Panc1 (cell line): ENCODE results near the gene CEP164. TPM values are rescaled to one million over a fixed set of nuclear protein-coding genes. Genes with fewer than 3 reads are reported as not detected.
"Not testable (repeated sequence)": the region's sequence is repeated elsewhere in the genome, so short reads cannot be mapped to it uniquely, and the experiment has no call there.

Experiments used
- ATAC-seq: fragments of 200-7000 bp; cut with Tn5 transposase; 2 replicates; pipeline ENCODE4 v1.9.1; 2020; ENCODE audit warnings: mild to moderate bottlenecking, moderate library complexity
- BruUV-seq: library from RNA; stranded (reverse); fragments of 400-500 nt; replicated peaks from 2 replicates; lab custom pipeline; 2021; lab: Mats Ljungman, UMichigan
- CTCF ChIA-PET: fragments of 300-600 bp; sonication (Branson Sonifier 250); formaldehyde crosslinking; loops from one replicate; lab custom pipeline; 2022; ENCODE audit warnings: antibody characterized with exemption; lab: Charles Lee
- POLR2A ChIA-PET: fragments of 300-600 bp; sonication (Branson Sonifier 250); formaldehyde crosslinking; loops from one replicate; lab custom pipeline; 2022; ENCODE audit warnings: antibody characterized with exemption; lab: Charles Lee
- DNase-seq: peaks from one replicate; pipeline ENCODE4 v3.0.0-alpha.2; 2010; ENCODE audit warnings: low read depth, low spot score
- H3K27ac ChIP-seq: 2 replicates; pipeline ENCODE4 v1.5.1; 2011; ENCODE audit warnings: mild to moderate bottlenecking, low read length, inconsistent platforms
- H3K27me3 ChIP-seq: fragments of 200-500 bp; sonication (Bioruptor generic); 2 replicates; pipeline ENCODE4 v1.6.0; 2014; ENCODE audit warnings: low read length, inconsistent platforms; ENCODE audit not compliant: control insufficient read depth, insufficient read depth
- H3K36me3 ChIP-seq: fragments of 200-500 bp; sonication (Bioruptor generic); 2 replicates; pipeline ENCODE4 v1.5.1; 2014; ENCODE audit warnings: inconsistent platforms, mild to moderate bottlenecking, low read length, moderate library complexity; ENCODE audit not compliant: control insufficient read depth, insufficient read depth
- H3K4me1 ChIP-seq: 2 replicates; pipeline ENCODE4 v1.5.1; 2011; ENCODE audit warnings: inconsistent platforms, mild to moderate bottlenecking, low read length, moderate library complexity; ENCODE audit not compliant: control insufficient read depth, insufficient read depth
- H3K4me3 ChIP-seq, 2 experiments: 2 replicates each; pipeline ENCODE4 v1.5.1; 2011 to 2012; ENCODE audit warnings: low read depth in 2 of 2, low read length in 2 of 2, mild to moderate bottlenecking in 2 of 2, inconsistent platforms in 1 of 2, moderate library complexity in 1 of 2
- H3K9me3 ChIP-seq: fragments of 200-500 bp; sonication (Bioruptor generic); 2 replicates; pipeline ENCODE4 v1.5.1; 2014; ENCODE audit warnings: low read depth, mild to moderate bottlenecking, inconsistent platforms, low read length, moderate library complexity; ENCODE audit not compliant: control insufficient read depth, insufficient read depth
- POLR2AphosphoS5 ChIP-seq: IDR thresholded peaks from 2 replicates; pipeline ENCODE4 v1.6.1; 2012; ENCODE audit warnings: mild to moderate bottlenecking, low read depth, low read length, moderate library complexity
- REST ChIP-seq, 2 experiments: IDR thresholded peaks; 2 replicates each; pipeline ENCODE4 v1.6.1; 2011 to 2012; ENCODE audit warnings: low read depth in 2 of 2, control low read depth in 1 of 2, low read length in 1 of 2, mild to moderate bottlenecking in 1 of 2, moderate library complexity in 1 of 2; ENCODE audit not compliant: insufficient read depth in 1 of 2
- SIN3A ChIP-seq: IDR thresholded peaks from 2 replicates; pipeline ENCODE4 v1.6.1; 2012; ENCODE audit warnings: low read depth, mild to moderate bottlenecking, low read length, moderate library complexity, borderline replicate concordance; ENCODE audit not compliant: insufficient read depth
- TCF7L2 ChIP-seq: IDR thresholded peaks from 2 replicates; pipeline ENCODE4 v1.6.1; 2011; ENCODE audit warnings: mild to moderate bottlenecking, low read depth, low read length, inconsistent platforms
- in situ Hi-C: cut with HindIII; loops from 2 replicates; pipeline ENCODE4 v1.10.0; 2016; ENCODE audit warnings: low sequenced_read_pairs, low pct_unique_long_range_greater_than_20kb
- intact Hi-C: fragments of 100-400 bp; cut with micrococcal nuclease; formaldehyde crosslinking; loops from one replicate; pipeline ENCODE4 v1.10.0; 2022; ENCODE audit not compliant: unreplicated experiment
- total RNA-seq: library from RNA; stranded (reverse); gene quantifications from one replicate; pipeline ENCODE4 v1.2.1, GENCODE V29; 2021; ENCODE audit not compliant: unreplicated experiment
- TF ChIP-seq, protein P1 (sequence below): fragments of 450-650 bp; IDR thresholded peaks from 2 replicates; pipeline ENCODE4 v1.5.1; 2017; ENCODE audit warnings: mild to moderate bottlenecking

CEP164 gene
- total RNA-seq, 1 experiment from 2014 or later = 75.4 TPM

GRCh38 chr11:117396970-117397369 lies 69.3 kb downstream of the CEP164 start:
- in situ Hi-C loops = no loop called here
- H3K9me3 ChIP-seq = no peaks in the 10 kb centered on the region
- TF ChIP-seq TCF7L2 (no peak), REST (IDR thresholded peaks at IDR 0.05; ENCODE audit: insufficient read depth in 1 of 2, low read depth in 2 of 2, low read length in 1 of 2) (no peak), POLR2AphosphoS5 (no peak), SIN3A (no peak)
- TF ChIP-seq, protein P1, sequence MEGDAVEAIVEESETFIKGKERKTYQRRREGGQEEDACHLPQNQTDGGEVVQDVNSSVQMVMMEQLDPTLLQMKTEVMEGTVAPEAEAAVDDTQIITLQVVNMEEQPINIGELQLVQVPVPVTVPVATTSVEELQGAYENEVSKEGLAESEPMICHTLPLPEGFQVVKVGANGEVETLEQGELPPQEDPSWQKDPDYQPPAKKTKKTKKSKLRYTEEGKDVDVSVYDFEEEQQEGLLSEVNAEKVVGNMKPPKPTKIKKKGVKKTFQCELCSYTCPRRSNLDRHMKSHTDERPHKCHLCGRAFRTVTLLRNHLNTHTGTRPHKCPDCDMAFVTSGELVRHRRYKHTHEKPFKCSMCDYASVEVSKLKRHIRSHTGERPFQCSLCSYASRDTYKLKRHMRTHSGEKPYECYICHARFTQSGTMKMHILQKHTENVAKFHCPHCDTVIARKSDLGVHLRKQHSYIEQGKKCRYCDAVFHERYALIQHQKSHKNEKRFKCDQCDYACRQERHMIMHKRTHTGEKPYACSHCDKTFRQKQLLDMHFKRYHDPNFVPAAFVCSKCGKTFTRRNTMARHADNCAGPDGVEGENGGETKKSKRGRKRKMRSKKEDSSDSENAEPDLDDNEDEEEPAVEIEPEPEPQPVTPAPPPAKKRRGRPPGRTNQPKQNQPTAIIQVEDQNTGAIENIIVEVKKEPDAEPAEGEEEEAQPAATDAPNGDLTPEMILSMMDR = no peak
- peaks cover 5% of the 10 kb centered on the region for H3K36me3 ChIP-seq
- no TSS peak for BruUV-seq
- peak; percentile 28 for ATAC-seq
- H3K27me3 ChIP-seq = no peaks in the 10 kb centered on the region
- H3K4me1 ChIP-seq = no peaks in the 10 kb centered on the region
- no peak for DNase-seq
- CTCF ChIA-PET = no interaction called here
- no peak overlapping the region for H3K27ac ChIP-seq
- intact Hi-C loops = no loop called here
- POLR2A ChIA-PET = no interaction called here
- H3K4me3 ChIP-seq = no peak overlapping the region

GRCh38 chr11:117398618-117399017 lies 71.0 kb downstream of the CEP164 start:
- ATAC-seq, CTCF ChIA-PET, H3K36me3 ChIP-seq, H3K4me1 ChIP-seq, POLR2A ChIA-PET, in situ Hi-C loops, intact Hi-C loops, H3K4me3 ChIP-seq, H3K9me3 ChIP-seq, H3K27me3 ChIP-seq, DNase-seq, BruUV-seq, H3K27ac ChIP-seq: not testable (repeated sequence)

- H3K4me3 ChIP-seq, H3K36me3 ChIP-seq, ATAC-seq, in situ Hi-C loops, H3K4me1 ChIP-seq, BruUV-seq, DNase-seq, CTCF ChIA-PET, H3K27ac ChIP-seq, H3K27me3 ChIP-seq, POLR2A ChIA-PET, H3K9me3 ChIP-seq, intact Hi-C loops: not testable (repeated sequence)
These were observed 71.6 kb downstream of the CEP164 start for GRCh38 chr11:117399100-117399840.

DNA sequence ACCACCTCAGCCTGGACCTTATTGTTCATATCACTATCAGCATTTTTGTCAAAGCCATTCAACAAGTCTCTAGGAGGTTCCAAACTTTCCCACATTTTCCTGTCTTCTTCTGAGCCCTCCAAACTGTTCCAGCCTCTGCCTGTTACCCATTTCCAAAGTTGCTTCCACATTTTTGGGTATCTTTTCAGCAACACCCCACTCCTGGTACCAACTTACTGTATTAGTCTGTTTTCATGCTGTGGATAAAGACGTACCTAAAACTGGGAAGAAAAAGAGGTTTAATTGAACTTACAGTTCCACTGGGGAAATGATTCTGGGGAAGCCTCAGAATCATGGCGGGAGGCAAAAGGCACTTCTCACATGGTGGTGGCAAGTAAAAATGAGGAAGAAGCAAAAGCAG lies 78.2 kb downstream of the CEP164 start:
- H3K4me3 ChIP-seq, intact Hi-C loops, in situ Hi-C loops, H3K27me3 ChIP-seq, ATAC-seq, H3K36me3 ChIP-seq, H3K27ac ChIP-seq, H3K9me3 ChIP-seq, DNase-seq, H3K4me1 ChIP-seq, POLR2A ChIA-PET, BruUV-seq: not testable (repeated sequence)
- CTCF ChIA-PET = interaction anchor here (0.6 kb wide), 1 partner anchor 180 kb away, joined by 5 read pairs; no protein-coding TSS in a partner anchor
